SK-N-SH treated with all-trans-retinoic acid at 6 μM for 48 hours (cell line): ENCODE measurements around the gene NPLOC4.

Experiments
- ATAC-seq: fragments of 200-7000 bp; cut with Tn5 transposase; 3 replicates; pipeline ENCODE4 v1.9.1; 2020; ENCODE audit warnings: mild to moderate bottlenecking, moderate library complexity
- ARNTL ChIP-seq: fragments of 450-650 bp; formaldehyde crosslinking; IDR thresholded peaks from 2 replicates; pipeline ENCODE4 v1.5.0; 2020; ENCODE audit warnings: low read depth, mild to moderate bottlenecking, moderate library complexity, borderline replicate concordance
- BACH2 ChIP-seq: fragments of 250-450 bp; sonication (Bioruptor Pico); IDR thresholded peaks from 2 replicates; pipeline ENCODE4 v1.9.0; 2021; ENCODE audit warnings: mild to moderate bottlenecking, borderline replicate concordance
- CREB5 ChIP-seq: fragments of 250-450 bp; sonication (Bioruptor Pico); IDR thresholded peaks from 2 replicates; pipeline ENCODE4 v1.5.1; 2020; ENCODE audit warnings: low read depth, mild to moderate bottlenecking, moderate library complexity
- CSDC2 ChIP-seq: fragments of 250-450 bp; sonication (Bioruptor Pico); IDR thresholded peaks from 2 replicates; pipeline ENCODE4 v1.5.0; 2020; ENCODE audit warnings: mild to moderate bottlenecking, moderate library complexity
- CSRNP3 ChIP-seq: fragments of 250-450 bp; sonication (Bioruptor Pico); IDR thresholded peaks from 2 replicates; pipeline ENCODE4 v1.5.1; 2021; ENCODE audit warnings: mild to moderate bottlenecking, moderate library complexity
- ESRRG ChIP-seq: fragments of 250-450 bp; sonication (Bioruptor Pico); IDR thresholded peaks from 2 replicates; pipeline ENCODE4 v1.6.1; 2021; ENCODE audit warnings: mild to moderate bottlenecking
- GLIS3 ChIP-seq: fragments of 250-450 bp; sonication (Bioruptor Pico); IDR thresholded peaks from 2 replicates; pipeline ENCODE4 v1.5.0; 2020; ENCODE audit warnings: mild to moderate bottlenecking, moderate library complexity
- ISL1 ChIP-seq: fragments of 250-450 bp; sonication (Bioruptor Pico); IDR thresholded peaks from 2 replicates; pipeline ENCODE4 v2.1.2; 2022; ENCODE audit warnings: mild to moderate bottlenecking, moderate library complexity
- OSR1 ChIP-seq: fragments of 250-450 bp; sonication (Bioruptor Pico); IDR thresholded peaks from 2 replicates; pipeline ENCODE4 v1.8.0; 2022; ENCODE audit warnings: moderate library complexity, mild to moderate bottlenecking, inconsistent platforms
- PPARA ChIP-seq: fragments of 250-450 bp; sonication (Bioruptor Pico); IDR thresholded peaks from 2 replicates; pipeline ENCODE4 v1.5.0; 2020; ENCODE audit warnings: mild to moderate bottlenecking, borderline replicate concordance
- RARB ChIP-seq: fragments of 250-450 bp; sonication (Bioruptor Pico); IDR thresholded peaks from 2 replicates; pipeline ENCODE4 v1.8.0; 2021; ENCODE audit warnings: mild to moderate bottlenecking, moderate library complexity
- SNAI2 ChIP-seq: fragments of 250-450 bp; sonication (Bioruptor Pico); IDR thresholded peaks from 2 replicates; pipeline ENCODE4 v1.5.0; 2020; ENCODE audit warnings: mild to moderate bottlenecking, moderate library complexity
- TCF4 ChIP-seq: fragments of 250-450 bp; sonication (Bioruptor Pico); IDR thresholded peaks from 2 replicates; pipeline ENCODE4 v1.8.0; 2021; ENCODE audit warnings: mild to moderate bottlenecking, moderate library complexity, borderline replicate concordance
- TOX ChIP-seq: fragments of 250-450 bp; sonication (Bioruptor Pico); IDR thresholded peaks from 2 replicates; pipeline ENCODE4 v1.8.0; 2021; ENCODE audit warnings: mild to moderate bottlenecking, moderate library complexity, borderline replicate concordance
- TSHZ2 ChIP-seq: fragments of 250-450 bp; sonication (Bioruptor Pico); IDR thresholded peaks from 2 replicates; pipeline ENCODE4 v1.5.0; 2020; ENCODE audit warnings: mild to moderate bottlenecking, moderate library complexity
- ZC3H10 ChIP-seq: fragments of 250-450 bp; sonication (Bioruptor Pico); IDR thresholded peaks from 2 replicates; pipeline ENCODE4 v1.5.1; 2021; ENCODE audit warnings: mild to moderate bottlenecking, moderate library complexity
- ZFP30 ChIP-seq: fragments of 450-650 bp; formaldehyde crosslinking; IDR thresholded peaks from 2 replicates; pipeline ENCODE4 v1.5.0; 2022; ENCODE audit warnings: mild to moderate bottlenecking, moderate library complexity
- ZNF565 ChIP-seq: fragments of 450-650 bp; formaldehyde crosslinking; conservative IDR thresholded peaks from 2 replicates; pipeline ENCODE4 v1.5.0; 2020; ENCODE audit warnings: low read depth, mild to moderate bottlenecking, moderate library complexity
- ZNF70 ChIP-seq: fragments of 450-650 bp; formaldehyde crosslinking; IDR thresholded peaks from 2 replicates; pipeline ENCODE4 v1.5.0; 2020; ENCODE audit warnings: mild to moderate bottlenecking, moderate library complexity
- ZNF8 ChIP-seq: fragments of 450-650 bp; formaldehyde crosslinking; IDR thresholded peaks from 2 replicates; pipeline ENCODE4 v1.5.0; 2020; ENCODE audit warnings: mild to moderate bottlenecking, moderate library complexity

The NPLOC4 gene

GRCh38 chr17:81601525-81602120 is 35.3 kb downstream of the NPLOC4 start:
- peak; percentile 91 for ATAC-seq
- no peak for TF ChIP-seq ZFP30 (CRISPR knock-in tag)
- TF ChIP-seq ARNTL = no peak
- no peak for TF ChIP-seq SNAI2
- TF ChIP-seq ISL1 (CRISPR knock-in tag) = no peak
- no peak for TF ChIP-seq ZC3H10
- TF ChIP-seq GLIS3 = no peak
- TF ChIP-seq TOX (CRISPR knock-in tag) = no peak
- TF ChIP-seq ZNF70 = no peak

GRCh38 chr17:81599719-81600486 is 37.0 kb downstream of the NPLOC4 start:
- peak; percentile 56 for TF ChIP-seq ISL1 (CRISPR knock-in tag)
- no peak for TF ChIP-seq RARB (CRISPR knock-in tag)
- ATAC-seq = peak; percentile 79

GRCh38 chr17:81593105-81593871 is 43.6 kb downstream of the NPLOC4 start:
- TF ChIP-seq GLIS3 (no peak), ESRRG (CRISPR knock-in tag) (no peak)
- ATAC-seq = no peak

GRCh38 chr17:81591971-81592370 is 44.9 kb downstream of the NPLOC4 start:
- ATAC-seq = no peak
- no peak for TF ChIP-seq ARNTL
- TF ChIP-seq ESRRG (CRISPR knock-in tag) = no peak
- TF ChIP-seq PPARA (CRISPR knock-in tag) = no peak
- TF ChIP-seq ZNF565 (CRISPR knock-in tag) = no peak
- TF ChIP-seq ZFP30 (CRISPR knock-in tag) = no peak
- TF ChIP-seq CSDC2 = no peak
- TF ChIP-seq BACH2 = no peak
- TF ChIP-seq TSHZ2 (CRISPR knock-in tag) = no peak
- TF ChIP-seq ZNF70 = no peak
- TF ChIP-seq GLIS3 = no peak
- TF ChIP-seq, all 23 proteins: peak for 0

GRCh38 chr17:81590121-81590520 is 46.8 kb downstream of the NPLOC4 start:
- TF ChIP-seq TCF4 (CRISPR knock-in tag) = no peak
- no peak for TF ChIP-seq ZC3H10
- no peak for TF ChIP-seq TSHZ2 (CRISPR knock-in tag)
- no peak for TF ChIP-seq OSR1 (CRISPR knock-in tag)
- TF ChIP-seq ZNF70 = no peak
- TF ChIP-seq ISL1 (CRISPR knock-in tag) = no peak
- TF ChIP-seq CSRNP3 = no peak
- TF ChIP-seq SNAI2 = no peak
- TF ChIP-seq GLIS3 = no peak
- TF ChIP-seq ZNF565 (CRISPR knock-in tag) = no peak
- TF ChIP-seq CREB5 (CRISPR knock-in tag) = no peak
- TF ChIP-seq ARNTL = no peak
- TF ChIP-seq PPARA (CRISPR knock-in tag) = no peak
- TF ChIP-seq ZNF8 (CRISPR knock-in tag) = no peak
- TF ChIP-seq, all 23 proteins: peak for 0
- ATAC-seq = no peak
